K562 (cell line): ENCODE measurements around the gene ITGB2. TPM values are rescaled to one million over a fixed set of nuclear protein-coding genes. Genes with fewer than 3 reads are reported as not detected.

Source experiments
- NFIC ChIP-seq: fragments of 450-650 bp; IDR thresholded peaks from 2 replicates; pipeline ENCODE4 v1.6.1; 2017; ENCODE audit warnings: mild to moderate bottlenecking, inconsistent platforms
- RB1 ChIP-seq: fragments of 450-650 bp; IDR thresholded peaks from 2 replicates; pipeline ENCODE4 v1.6.1; 2017; ENCODE audit warnings: low read depth, mild to moderate bottlenecking
- ZNF780A ChIP-seq: fragments of 250-450 bp; sonication (Bioruptor Pico); IDR thresholded peaks from 2 replicates; pipeline ENCODE4 v1.5.0; 2021; ENCODE audit warnings: mild to moderate bottlenecking
- polyA plus RNA-seq, 8 experiments: library from polyadenylated mRNA; depleted of rRNA in 4 of 8; stranded (reverse) in 5 of 8; unstranded in 3 of 8; fragments of >200 nt; fragmentation: Nextera tagmentation in 2 of 8; fragmentation: Illumina TruSeq in 1 of 8; extraction: Ambion mirVana in 2 of 8; extraction: Trizol in 1 of 8; gene quantifications; 2 replicates each; pipeline versions ENCODE4 v1.2.1 to v1.2.3, GENCODE V29; 2011 to 2014; ENCODE audit warnings: inconsistent platforms in 1 of 8, missing spikeins in 1 of 8
- total RNA-seq, 7 experiments: library from RNA; depleted of rRNA in 6 of 7; stranded (reverse); fragments of >200 nt in 6 of 7; fragmentation: Illumina TruSeq in 2 of 7; extraction: Trizol in 2 of 7; gene quantifications; 2 replicates each; pipeline versions ENCODE4 v1.2.1 to v1.2.3, GENCODE V29; 2011 to 2021; ENCODE audit warnings: low replicate concordance in 1 of 7
- TF ChIP-seq, protein P1 (sequence below), 2 experiments: fragments of 450-650 bp; formaldehyde crosslinking in 1 of 2; IDR thresholded peaks; 2 replicates each; pipeline versions ENCODE4 v1.4.0 to v1.6.1; 2014 to 2020; ENCODE audit warnings: mild to moderate bottlenecking in 2 of 2, borderline replicate concordance in 1 of 2, low read depth in 1 of 2
- TF ChIP-seq, protein P2 (sequence below): fragments of 450-650 bp; IDR thresholded peaks from 2 replicates; pipeline ENCODE4 v1.6.1; 2016; ENCODE audit warnings: mild to moderate bottlenecking, moderate library complexity

The ITGB2 gene
- total and polyA plus RNA-seq, 9 of the 15 experiments (the other 6 are each of a cell fraction or from before 2014, with no cell fraction given) = 0.07 to 1.3 (median 0.51) TPM; not detected in 2

DNA sequence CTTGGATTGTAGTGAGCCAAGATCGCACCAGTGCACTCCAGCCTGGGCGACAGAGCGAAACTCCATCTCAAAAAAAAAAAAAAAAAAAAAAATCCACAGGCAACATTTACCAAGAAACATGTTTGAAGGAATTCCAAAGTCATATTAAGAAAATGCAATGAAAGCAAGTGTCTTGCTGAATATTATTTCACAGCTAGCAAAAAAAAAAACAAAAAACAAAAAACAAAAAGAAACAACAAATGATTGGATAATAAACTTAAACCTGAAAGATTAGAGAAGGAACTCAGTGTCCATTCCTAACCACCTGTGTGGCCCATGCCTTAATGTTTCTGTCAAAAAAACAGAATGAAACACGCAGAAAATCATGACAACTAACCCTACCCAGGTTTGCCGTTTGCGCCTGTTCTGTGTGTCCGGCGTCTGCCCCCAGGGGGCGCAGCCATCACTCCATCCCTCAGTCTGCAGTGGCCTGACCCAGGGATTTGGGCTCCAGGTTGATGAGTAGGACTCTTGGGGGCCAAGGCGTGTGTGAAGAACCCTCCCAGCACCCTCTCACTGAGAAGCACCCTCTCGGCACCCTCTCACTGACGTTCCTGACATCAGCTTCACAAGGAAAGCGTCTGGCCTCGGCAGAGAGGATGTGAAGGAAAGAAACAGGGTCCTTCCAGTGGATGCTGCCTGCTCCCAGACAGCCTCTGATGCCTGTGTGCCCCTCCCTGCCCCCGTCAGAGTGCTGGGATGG lies 28.0 kb downstream of the ITGB2 start (continued):
- TF ChIP-seq, protein P1, sequence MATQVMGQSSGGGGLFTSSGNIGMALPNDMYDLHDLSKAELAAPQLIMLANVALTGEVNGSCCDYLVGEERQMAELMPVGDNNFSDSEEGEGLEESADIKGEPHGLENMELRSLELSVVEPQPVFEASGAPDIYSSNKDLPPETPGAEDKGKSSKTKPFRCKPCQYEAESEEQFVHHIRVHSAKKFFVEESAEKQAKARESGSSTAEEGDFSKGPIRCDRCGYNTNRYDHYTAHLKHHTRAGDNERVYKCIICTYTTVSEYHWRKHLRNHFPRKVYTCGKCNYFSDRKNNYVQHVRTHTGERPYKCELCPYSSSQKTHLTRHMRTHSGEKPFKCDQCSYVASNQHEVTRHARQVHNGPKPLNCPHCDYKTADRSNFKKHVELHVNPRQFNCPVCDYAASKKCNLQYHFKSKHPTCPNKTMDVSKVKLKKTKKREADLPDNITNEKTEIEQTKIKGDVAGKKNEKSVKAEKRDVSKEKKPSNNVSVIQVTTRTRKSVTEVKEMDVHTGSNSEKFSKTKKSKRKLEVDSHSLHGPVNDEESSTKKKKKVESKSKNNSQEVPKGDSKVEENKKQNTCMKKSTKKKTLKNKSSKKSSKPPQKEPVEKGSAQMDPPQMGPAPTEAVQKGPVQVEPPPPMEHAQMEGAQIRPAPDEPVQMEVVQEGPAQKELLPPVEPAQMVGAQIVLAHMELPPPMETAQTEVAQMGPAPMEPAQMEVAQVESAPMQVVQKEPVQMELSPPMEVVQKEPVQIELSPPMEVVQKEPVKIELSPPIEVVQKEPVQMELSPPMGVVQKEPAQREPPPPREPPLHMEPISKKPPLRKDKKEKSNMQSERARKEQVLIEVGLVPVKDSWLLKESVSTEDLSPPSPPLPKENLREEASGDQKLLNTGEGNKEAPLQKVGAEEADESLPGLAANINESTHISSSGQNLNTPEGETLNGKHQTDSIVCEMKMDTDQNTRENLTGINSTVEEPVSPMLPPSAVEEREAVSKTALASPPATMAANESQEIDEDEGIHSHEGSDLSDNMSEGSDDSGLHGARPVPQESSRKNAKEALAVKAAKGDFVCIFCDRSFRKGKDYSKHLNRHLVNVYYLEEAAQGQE (IDR thresholded peaks at IDR 0.05; ENCODE audit: borderline replicate concordance) = peak; percentile 74
- TF ChIP-seq, protein P1 (CRISPR knock-in tag; IDR thresholded peaks at IDR 0.05; ENCODE audit: low read depth) = no peak
- TF ChIP-seq, protein P2, sequence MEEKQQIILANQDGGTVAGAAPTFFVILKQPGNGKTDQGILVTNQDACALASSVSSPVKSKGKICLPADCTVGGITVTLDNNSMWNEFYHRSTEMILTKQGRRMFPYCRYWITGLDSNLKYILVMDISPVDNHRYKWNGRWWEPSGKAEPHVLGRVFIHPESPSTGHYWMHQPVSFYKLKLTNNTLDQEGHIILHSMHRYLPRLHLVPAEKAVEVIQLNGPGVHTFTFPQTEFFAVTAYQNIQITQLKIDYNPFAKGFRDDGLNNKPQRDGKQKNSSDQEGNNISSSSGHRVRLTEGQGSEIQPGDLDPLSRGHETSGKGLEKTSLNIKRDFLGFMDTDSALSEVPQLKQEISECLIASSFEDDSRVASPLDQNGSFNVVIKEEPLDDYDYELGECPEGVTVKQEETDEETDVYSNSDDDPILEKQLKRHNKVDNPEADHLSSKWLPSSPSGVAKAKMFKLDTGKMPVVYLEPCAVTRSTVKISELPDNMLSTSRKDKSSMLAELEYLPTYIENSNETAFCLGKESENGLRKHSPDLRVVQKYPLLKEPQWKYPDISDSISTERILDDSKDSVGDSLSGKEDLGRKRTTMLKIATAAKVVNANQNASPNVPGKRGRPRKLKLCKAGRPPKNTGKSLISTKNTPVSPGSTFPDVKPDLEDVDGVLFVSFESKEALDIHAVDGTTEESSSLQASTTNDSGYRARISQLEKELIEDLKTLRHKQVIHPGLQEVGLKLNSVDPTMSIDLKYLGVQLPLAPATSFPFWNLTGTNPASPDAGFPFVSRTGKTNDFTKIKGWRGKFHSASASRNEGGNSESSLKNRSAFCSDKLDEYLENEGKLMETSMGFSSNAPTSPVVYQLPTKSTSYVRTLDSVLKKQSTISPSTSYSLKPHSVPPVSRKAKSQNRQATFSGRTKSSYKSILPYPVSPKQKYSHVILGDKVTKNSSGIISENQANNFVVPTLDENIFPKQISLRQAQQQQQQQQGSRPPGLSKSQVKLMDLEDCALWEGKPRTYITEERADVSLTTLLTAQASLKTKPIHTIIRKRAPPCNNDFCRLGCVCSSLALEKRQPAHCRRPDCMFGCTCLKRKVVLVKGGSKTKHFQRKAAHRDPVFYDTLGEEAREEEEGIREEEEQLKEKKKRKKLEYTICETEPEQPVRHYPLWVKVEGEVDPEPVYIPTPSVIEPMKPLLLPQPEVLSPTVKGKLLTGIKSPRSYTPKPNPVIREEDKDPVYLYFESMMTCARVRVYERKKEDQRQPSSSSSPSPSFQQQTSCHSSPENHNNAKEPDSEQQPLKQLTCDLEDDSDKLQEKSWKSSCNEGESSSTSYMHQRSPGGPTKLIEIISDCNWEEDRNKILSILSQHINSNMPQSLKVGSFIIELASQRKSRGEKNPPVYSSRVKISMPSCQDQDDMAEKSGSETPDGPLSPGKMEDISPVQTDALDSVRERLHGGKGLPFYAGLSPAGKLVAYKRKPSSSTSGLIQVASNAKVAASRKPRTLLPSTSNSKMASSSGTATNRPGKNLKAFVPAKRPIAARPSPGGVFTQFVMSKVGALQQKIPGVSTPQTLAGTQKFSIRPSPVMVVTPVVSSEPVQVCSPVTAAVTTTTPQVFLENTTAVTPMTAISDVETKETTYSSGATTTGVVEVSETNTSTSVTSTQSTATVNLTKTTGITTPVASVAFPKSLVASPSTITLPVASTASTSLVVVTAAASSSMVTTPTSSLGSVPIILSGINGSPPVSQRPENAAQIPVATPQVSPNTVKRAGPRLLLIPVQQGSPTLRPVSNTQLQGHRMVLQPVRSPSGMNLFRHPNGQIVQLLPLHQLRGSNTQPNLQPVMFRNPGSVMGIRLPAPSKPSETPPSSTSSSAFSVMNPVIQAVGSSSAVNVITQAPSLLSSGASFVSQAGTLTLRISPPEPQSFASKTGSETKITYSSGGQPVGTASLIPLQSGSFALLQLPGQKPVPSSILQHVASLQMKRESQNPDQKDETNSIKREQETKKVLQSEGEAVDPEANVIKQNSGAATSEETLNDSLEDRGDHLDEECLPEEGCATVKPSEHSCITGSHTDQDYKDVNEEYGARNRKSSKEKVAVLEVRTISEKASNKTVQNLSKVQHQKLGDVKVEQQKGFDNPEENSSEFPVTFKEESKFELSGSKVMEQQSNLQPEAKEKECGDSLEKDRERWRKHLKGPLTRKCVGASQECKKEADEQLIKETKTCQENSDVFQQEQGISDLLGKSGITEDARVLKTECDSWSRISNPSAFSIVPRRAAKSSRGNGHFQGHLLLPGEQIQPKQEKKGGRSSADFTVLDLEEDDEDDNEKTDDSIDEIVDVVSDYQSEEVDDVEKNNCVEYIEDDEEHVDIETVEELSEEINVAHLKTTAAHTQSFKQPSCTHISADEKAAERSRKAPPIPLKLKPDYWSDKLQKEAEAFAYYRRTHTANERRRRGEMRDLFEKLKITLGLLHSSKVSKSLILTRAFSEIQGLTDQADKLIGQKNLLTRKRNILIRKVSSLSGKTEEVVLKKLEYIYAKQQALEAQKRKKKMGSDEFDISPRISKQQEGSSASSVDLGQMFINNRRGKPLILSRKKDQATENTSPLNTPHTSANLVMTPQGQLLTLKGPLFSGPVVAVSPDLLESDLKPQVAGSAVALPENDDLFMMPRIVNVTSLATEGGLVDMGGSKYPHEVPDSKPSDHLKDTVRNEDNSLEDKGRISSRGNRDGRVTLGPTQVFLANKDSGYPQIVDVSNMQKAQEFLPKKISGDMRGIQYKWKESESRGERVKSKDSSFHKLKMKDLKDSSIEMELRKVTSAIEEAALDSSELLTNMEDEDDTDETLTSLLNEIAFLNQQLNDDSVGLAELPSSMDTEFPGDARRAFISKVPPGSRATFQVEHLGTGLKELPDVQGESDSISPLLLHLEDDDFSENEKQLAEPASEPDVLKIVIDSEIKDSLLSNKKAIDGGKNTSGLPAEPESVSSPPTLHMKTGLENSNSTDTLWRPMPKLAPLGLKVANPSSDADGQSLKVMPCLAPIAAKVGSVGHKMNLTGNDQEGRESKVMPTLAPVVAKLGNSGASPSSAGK = 0 out of 2 replicates have a peak, but pooled peaks have one; percentile 16
- peak; percentile 61 for TF ChIP-seq RB1
- no peak for TF ChIP-seq ZNF780A (CRISPR knock-in tag)
- no peak for TF ChIP-seq NFIC
